GM19468 (cell line): ENCODE data around the gene FSD1.

Source experiments
- ATAC-seq: cut with Tn5 transposase; IDR thresholded peaks from one replicate; pipeline ENCODE4 v1.9.1; 2021; ENCODE audit warnings: mild to moderate bottlenecking, moderate library complexity, moderate number of reproducible peaks; ENCODE audit not compliant: unreplicated experiment; ENCODE audit errors: extremely low read depth

FSD1 gene

GRCh38 chr19:4373013-4373367 lies 68.6 kb downstream of the FSD1 start:
- ATAC-seq, result no peak
